Right atrium auricular region (tissue), 2 donors: ENCODE results near the gene NME9. TPM values are rescaled to one million over a fixed set of nuclear protein-coding genes. Genes with fewer than 3 reads are reported as not detected.

ENCODE experiments used
- DNase-seq: peaks from one replicate; pipeline ENCODE4 v3.0.0-alpha.2; 2019; ENCODE audit warnings: low spot score
- H3K27ac ChIP-seq, 2 donors: fragments of 200-600 bp; sonication (generic); 1 replicate in 1 of 2; 2 replicates in 1 of 2; pipeline ENCODE4 v1.5.1; 2016 to 2019
- H3K27me3 ChIP-seq, 2 donors: fragments of 200-600 bp; sonication (generic); one replicate each; pipeline versions ENCODE4 v1.5.1 to v1.6.0; 2017 to 2019
- H3K36me3 ChIP-seq: fragments of 200-600 bp; sonication (generic); one replicate; pipeline ENCODE4 v1.5.1; 2016
- H3K4me1 ChIP-seq, 2 donors: fragments of 200-600 bp; sonication (generic); one replicate each; pipeline versions ENCODE4 v1.5.1 to v1.6.0; 2017 to 2019
- H3K4me3 ChIP-seq, 2 donors: fragments of 200-600 bp; sonication (generic); 1 replicate in 1 of 2; 2 replicates in 1 of 2; pipeline ENCODE4 v1.5.1; 2017 to 2019; ENCODE audit warnings: mild to moderate bottlenecking in 1 of 2, moderate library complexity in 1 of 2
- H3K9me3 ChIP-seq, 2 donors: fragments of 200-600 bp; sonication (generic); one replicate each; pipeline ENCODE4 v1.5.1; 2019
- total RNA-seq, 2 donors: library from RNA; depleted of rRNA; stranded (reverse); fragments of >200 nt; gene quantifications; one replicate each; pipeline ENCODE4 v1.1.0, GENCODE V29; 2016
- TF ChIP-seq, protein P1 (sequence below), 2 donors: fragments of 200-600 bp; sonication (generic); IDR thresholded peaks; one replicate each; pipeline ENCODE4 v1.5.1; 2019; ENCODE audit warnings: antibody characterized with exemption in 2 of 2

The NME9 gene
- total RNA-seq, 2 donors from 2014 or later, result not detected

DNA sequence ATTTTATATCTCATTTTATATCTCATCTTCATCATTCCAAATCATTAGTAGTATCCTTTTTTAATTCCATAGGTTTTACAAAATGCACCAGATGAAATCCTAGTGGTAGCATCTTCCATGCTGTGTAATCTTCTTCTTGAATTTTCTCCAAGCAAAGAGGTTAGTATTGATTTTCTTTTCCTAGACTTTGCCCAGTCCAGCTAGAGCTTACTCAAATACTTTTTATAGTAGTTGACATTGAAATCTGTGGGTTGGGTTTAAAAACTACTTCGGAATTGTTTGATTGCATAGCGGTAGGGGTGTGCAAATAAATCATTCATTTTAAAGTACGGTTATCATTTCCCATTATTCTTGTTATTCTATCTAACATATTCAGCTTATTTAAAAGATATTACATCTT is 62.6 kb downstream of the NME9 start:
- no peaks in the 10 kb centered on the region for H3K27me3 ChIP-seq

GRCh38 chr3:138265745-138266144 is 63.9 kb downstream of the NME9 start:
- Histone ChIP-seq H3K4me3 (no peak overlapping the region), H3K36me3 (peaks cover 6% of the 10 kb centered on the region), H3K27ac (no peak overlapping the region), H3K27me3 (no peaks in the 10 kb centered on the region), H3K4me1 (no peaks in the 10 kb centered on the region), H3K9me3 (no peaks in the 10 kb centered on the region)
- TF ChIP-seq, protein P1, sequence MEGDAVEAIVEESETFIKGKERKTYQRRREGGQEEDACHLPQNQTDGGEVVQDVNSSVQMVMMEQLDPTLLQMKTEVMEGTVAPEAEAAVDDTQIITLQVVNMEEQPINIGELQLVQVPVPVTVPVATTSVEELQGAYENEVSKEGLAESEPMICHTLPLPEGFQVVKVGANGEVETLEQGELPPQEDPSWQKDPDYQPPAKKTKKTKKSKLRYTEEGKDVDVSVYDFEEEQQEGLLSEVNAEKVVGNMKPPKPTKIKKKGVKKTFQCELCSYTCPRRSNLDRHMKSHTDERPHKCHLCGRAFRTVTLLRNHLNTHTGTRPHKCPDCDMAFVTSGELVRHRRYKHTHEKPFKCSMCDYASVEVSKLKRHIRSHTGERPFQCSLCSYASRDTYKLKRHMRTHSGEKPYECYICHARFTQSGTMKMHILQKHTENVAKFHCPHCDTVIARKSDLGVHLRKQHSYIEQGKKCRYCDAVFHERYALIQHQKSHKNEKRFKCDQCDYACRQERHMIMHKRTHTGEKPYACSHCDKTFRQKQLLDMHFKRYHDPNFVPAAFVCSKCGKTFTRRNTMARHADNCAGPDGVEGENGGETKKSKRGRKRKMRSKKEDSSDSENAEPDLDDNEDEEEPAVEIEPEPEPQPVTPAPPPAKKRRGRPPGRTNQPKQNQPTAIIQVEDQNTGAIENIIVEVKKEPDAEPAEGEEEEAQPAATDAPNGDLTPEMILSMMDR (IDR thresholded peaks at IDR 0.05), result no peak
- no peak for DNase-seq

More for the DNA sequence above, 62.6 kb downstream of the NME9 start:
- Histone ChIP-seq H3K27ac (no peak overlapping the region), H3K4me1 (no peaks in the 10 kb centered on the region), H3K36me3 (peaks cover 15% of the 10 kb centered on the region), H3K4me3 (no peak overlapping the region), H3K9me3 (no peaks in the 10 kb centered on the region)
- TF ChIP-seq, protein P1 (IDR thresholded peaks at IDR 0.05), result no peak
- no peak for DNase-seq

DNA sequence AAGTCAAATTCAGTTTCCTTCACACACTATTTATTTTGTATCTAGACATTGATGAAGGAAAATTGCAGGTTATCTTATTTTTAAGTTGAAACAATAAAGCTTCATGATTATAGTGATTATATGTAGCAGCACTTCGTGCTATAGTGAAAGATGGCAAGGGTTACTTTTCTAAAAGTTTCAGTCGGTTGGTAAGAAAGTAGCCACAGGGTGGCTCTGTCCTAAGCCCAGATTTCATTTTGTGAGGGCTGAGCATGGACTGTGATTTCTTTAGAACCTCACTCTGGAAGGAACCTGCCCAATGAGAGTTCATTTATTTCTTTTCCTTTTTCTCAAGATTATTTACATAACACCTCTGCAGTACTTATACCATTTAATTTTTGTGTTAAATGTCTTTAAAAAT is 66.5 kb downstream of the NME9 start:
- no peaks in the 10 kb centered on the region for H3K4me1 ChIP-seq
- TF ChIP-seq, protein P1 (IDR thresholded peaks at IDR 0.05), result no peak

DNA sequence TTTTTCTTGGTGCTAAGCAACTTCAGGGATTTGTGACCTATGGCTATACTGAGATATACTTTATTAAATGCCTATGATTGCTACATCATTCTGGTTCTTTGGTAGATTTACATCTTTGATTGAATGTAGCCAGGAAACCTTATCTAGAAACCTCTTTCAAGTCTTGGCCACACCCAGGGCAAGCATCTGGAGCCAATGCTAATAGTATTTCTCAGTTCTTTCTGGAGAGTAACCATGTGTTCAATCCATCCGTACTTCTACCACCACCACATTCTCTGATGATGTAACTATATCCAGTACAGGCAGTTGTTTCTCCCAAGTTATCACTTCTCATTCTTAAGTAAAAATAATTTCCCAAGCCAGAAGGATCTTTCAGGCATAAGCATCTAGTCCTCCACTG is 69.0 kb downstream of the NME9 start:
- Histone ChIP-seq H3K27me3 (no peaks in the 10 kb centered on the region), H3K36me3 (peaks cover 4% of the 10 kb centered on the region), H3K27ac (no peak overlapping the region), H3K9me3 (no peaks in the 10 kb centered on the region), H3K4me3 (no peak overlapping the region), H3K4me1 (no peaks in the 10 kb centered on the region)
- TF ChIP-seq, protein P1 (IDR thresholded peaks at IDR 0.05), result no peak
- DNase-seq, result no peak

More for the DNA sequence above, 66.5 kb downstream of the NME9 start:
- Histone ChIP-seq H3K9me3 (no peaks in the 10 kb centered on the region), H3K4me3 (no peak overlapping the region), H3K27me3 (no peaks in the 10 kb centered on the region), H3K36me3 (peaks cover 6% of the 10 kb centered on the region), H3K27ac (no peak overlapping the region)
- no peak for DNase-seq

DNA sequence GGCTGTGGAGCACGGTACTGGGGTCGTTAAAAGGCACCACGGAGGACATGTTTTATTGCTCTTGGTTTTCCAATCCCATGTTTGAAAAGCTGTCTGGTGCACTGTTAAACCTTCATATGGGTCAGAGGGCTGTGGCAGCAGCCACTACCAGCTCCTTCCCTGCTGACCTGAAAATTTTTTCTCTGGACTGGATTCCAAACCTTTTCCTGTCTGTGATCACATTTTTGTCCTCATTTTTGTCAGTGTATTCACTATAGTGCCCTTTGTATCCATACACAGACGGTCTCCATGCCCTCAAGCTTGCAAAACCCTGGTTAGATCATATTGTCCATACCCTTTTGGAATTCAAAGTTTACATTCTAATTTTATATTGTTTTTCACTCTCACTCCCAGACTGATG is 70.5 kb downstream of the NME9 start:
- Histone ChIP-seq H3K4me3 (no peak overlapping the region), H3K36me3 (no peaks in the 10 kb centered on the region), H3K27ac (no peak overlapping the region), H3K27me3 (no peaks in the 10 kb centered on the region), H3K9me3 (no peaks in the 10 kb centered on the region), H3K4me1 (no peaks in the 10 kb centered on the region)
- no peak for DNase-seq
- TF ChIP-seq, protein P1 (IDR thresholded peaks at IDR 0.05), result no peak

DNA sequence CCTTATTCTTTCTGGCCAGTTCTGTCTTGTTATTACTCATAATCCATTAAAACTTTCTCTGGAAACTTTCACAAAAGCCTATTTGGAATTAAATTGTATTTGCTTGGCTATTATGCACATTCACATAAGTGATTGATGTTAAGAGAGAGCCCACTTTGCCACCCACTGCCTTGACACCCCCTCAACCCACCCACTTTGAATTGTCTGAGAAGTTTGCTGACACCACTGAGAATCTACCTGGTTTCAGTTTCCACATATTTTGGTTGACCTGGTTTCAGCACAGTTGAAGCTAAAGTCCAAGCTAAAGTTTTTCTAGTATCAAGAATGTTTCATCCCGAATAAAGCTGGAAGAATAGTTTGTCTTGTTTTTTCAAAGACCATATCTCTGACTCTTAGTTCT is 71.7 kb downstream of the NME9 start:
- H3K4me3 ChIP-seq, result no peak overlapping the region
- DNase-seq, result no peak
- no peak overlapping the region for H3K27ac ChIP-seq
- H3K36me3 ChIP-seq, result no peaks in the 10 kb centered on the region
- no peaks in the 10 kb centered on the region for H3K9me3 ChIP-seq
- H3K4me1 ChIP-seq, result no peaks in the 10 kb centered on the region
- no peaks in the 10 kb centered on the region for H3K27me3 ChIP-seq
- TF ChIP-seq, protein P1 (IDR thresholded peaks at IDR 0.05), result no peak
